SIG-M5 (cell line): ENCODE measurements around the gene BMF.

Experiments used
- DNase-seq: peaks from one replicate; lab custom pipeline; 2025; lab: John Stamatoyannopoulos, UW

Gene BMF

GRCh38 chr15:40048211-40048792, 60.4 kb downstream of the BMF start:
- no peak for DNase-seq

- DNase-seq, result peak; percentile 30
Measured at GRCh38 chr15:40047415-40048210, 61.1 kb downstream of the BMF start.

- no peak for DNase-seq
Measured at GRCh38 chr15:40046721-40047414, 61.8 kb downstream of the BMF start.

GRCh38 chr15:40045572-40046217, 63.0 kb downstream of the BMF start:
- DNase-seq, result no peak

- DNase-seq, result no peak
Measured at GRCh38 chr15:40044717-40045571, 63.7 kb downstream of the BMF start.

GRCh38 chr15:40043927-40044716, 64.6 kb downstream of the BMF start:
- DNase-seq, result no peak

- no peak for DNase-seq
Measured at GRCh38 chr15:40042791-40043320, 65.8 kb downstream of the BMF start.

- no peak for DNase-seq
Measured at GRCh38 chr15:40040770-40041169, 67.9 kb downstream of the BMF start.

GRCh38 chr15:40040293-40040635, 68.4 kb downstream of the BMF start:
- DNase-seq, result no peak

GRCh38 chr15:40038638-40039543, 69.8 kb downstream of the BMF start, which contains the start of gene SRP14:
SRP14 (minus strand) TSS chr15:40039181; CDS start chr15:40039116, 65 bp downstream.
- DNase-seq, result peak; percentile 48

- no peak for DNase-seq
Measured at GRCh38 chr15:40038275-40038637, 70.4 kb downstream of the BMF start.
